ENCODE measurements around the gene EIF3C.
"Not testable (repeated sequence)": the region's sequence is repeated elsewhere in the genome, so short reads cannot be mapped to it uniquely, and the experiment has no call there.

Gene EIF3C, protein sequence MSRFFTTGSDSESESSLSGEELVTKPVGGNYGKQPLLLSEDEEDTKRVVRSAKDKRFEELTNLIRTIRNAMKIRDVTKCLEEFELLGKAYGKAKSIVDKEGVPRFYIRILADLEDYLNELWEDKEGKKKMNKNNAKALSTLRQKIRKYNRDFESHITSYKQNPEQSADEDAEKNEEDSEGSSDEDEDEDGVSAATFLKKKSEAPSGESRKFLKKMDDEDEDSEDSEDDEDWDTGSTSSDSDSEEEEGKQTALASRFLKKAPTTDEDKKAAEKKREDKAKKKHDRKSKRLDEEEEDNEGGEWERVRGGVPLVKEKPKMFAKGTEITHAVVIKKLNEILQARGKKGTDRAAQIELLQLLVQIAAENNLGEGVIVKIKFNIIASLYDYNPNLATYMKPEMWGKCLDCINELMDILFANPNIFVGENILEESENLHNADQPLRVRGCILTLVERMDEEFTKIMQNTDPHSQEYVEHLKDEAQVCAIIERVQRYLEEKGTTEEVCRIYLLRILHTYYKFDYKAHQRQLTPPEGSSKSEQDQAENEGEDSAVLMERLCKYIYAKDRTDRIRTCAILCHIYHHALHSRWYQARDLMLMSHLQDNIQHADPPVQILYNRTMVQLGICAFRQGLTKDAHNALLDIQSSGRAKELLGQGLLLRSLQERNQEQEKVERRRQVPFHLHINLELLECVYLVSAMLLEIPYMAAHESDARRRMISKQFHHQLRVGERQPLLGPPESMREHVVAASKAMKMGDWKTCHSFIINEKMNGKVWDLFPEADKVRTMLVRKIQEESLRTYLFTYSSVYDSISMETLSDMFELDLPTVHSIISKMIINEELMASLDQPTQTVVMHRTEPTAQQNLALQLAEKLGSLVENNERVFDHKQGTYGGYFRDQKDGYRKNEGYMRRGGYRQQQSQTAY

DNA sequence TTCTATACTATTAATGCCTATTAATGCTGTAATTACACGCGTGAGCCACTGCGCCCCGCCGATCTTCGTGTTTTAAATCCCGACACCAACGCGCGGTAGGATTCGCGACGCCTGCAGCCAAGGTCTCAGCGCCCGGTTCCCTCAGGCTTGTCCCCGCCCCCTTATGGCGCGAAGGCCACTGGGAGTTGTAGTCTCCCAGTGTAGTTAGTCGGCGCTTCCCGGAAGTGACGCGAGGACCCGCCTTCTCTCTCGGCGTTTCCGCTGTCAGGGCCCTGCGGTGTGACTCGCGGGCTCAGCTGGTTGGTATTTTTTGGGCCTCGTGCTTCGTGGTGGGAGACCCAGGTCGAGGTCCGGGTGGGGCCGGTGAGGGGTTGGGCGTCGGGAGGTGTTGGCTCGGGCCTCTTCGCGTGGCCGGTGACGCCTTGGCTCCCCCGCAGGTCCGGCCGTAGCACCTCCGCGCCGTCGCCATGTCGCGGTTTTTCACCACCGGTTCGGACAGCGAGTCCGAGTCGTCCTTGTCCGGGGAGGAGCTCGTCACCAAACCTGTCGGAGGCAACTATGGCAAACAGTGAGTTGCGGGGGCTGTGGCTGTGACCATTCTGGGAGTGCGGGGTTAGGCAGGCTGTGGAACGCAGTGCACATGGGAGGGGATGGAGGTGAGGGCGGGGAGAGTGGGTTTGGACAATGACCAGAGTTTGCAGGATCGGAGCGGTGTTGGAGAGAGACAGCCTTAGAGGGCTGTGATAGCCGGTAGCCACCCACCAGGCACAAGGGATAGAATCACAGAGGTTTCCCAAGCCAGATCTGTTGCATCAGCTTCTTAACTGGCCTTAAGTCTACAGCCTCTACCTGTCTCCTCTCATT lies at the start of gene EIF3C:
TSS of gene EIF3C (plus strand) at position 245 of the 864 bp plus-strand sequence. CDS start at position 468, 223 bp downstream.
- not testable (repeated sequence) for DNase-seq

DNA sequence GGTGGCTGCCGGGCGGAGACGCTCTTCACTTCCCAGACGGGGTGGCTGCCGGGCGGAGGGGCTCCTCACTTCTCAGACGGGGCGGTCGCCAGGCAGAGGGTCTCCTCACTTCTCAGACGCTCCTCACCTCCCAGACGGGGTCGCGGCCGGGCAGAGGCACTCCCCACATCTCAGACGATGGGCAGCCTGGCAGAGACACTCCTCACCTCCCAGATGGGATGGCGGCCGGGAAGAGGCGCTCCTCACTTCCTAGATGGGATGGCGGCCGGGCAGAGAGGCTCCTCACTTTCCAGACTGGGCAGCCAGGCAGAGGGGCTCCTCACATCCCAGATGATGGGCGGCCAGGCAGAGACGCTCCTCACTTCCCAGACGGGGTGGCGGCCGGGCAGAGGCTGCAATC lies 45.0 kb upstream of the EIF3C start:
- DNase-seq: not testable (repeated sequence)

DNA sequence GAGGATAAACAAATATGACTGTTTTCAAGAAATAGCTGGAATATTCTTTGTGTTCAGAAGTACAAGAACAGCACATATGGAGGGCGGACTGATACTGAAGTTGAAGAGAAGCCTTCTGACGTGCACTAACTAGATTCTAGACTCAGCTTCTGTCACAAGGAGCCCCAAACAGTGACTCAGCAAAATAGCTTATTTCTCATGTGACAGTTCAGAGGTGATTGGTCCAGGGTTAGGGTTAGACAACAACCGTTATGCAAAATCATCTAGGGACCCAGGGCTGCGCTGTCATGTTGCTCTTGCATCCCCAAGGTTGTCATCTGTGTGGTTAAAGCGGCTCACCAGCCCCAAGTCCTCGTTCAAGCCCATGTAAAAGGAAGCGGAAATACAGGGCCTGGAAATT lies 43.8 kb upstream of the EIF3C start:
- not testable (repeated sequence) for DNase-seq

- DNase-seq: not testable (repeated sequence)
Observed at GRCh38 chr16:28668199-28668598, 43.1 kb upstream of the EIF3C start.

- not testable (repeated sequence) for DNase-seq
Observed at GRCh38 chr16:28688327-28688952, 22.8 kb upstream of the EIF3C start.

DNA sequence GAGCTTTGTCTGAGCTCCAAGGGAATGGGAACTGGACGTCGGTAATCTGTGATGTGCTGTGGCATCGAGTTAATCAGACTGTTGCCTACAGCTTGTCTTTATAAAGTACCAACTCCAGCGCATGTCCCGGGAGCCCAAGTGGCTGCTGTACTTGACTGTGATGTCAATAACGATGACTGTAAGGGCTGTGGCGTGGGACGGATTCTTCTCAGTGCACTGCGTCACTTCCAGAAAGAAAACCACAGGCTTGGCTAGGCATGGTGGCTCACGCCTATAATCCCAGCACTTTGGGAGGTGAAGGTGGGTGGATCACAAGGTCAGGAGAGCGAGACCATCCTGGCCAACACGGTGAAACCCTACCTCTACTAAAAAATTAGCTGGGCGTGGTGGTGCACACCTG lies 21.8 kb upstream of the EIF3C start:
- DNase-seq: not testable (repeated sequence)

GRCh38 chr16:28691722-28692121 lies 19.5 kb upstream of the EIF3C start:
- DNase-seq: not testable (repeated sequence)

DNA sequence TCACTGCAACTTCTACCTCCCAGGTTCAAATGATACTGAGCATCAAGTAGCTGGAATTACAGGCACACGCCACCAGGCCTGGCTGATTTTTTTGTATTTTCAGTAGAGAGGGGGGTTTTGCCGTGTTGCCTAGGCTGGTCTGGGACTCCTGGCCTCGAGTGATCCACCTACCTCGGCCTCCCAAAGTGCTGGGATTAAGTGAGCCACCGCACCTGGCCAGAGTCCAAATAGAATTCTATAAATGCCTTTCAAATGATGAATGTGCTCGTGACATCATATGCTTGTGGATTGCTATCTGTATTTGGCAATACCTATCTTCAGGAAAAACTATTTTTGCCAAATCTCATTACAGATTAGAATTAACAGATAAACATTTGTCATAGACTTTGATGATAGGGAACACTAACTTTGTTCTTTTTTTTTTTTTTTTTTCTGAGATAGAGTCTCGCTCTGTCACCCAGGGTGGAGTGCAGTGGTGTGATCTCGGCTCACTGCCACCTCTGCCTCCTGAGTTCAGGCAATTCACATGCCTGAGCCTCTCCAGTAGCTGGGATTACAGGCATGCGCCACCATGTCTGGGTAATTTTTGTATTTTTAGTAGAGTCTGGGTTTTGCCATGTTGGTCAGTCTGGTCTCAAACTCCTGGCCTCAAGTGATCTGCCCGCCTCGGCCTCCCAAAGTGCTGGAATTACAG lies 17.9 kb upstream of the EIF3C start:
- DNase-seq: not testable (repeated sequence)

GRCh38 chr16:28699792-28700191 lies 11.5 kb upstream of the EIF3C start:
- DNase-seq: not testable (repeated sequence)

- not testable (repeated sequence) for DNase-seq
Observed at GRCh38 chr16:28700349-28700748, 10.9 kb upstream of the EIF3C start.

- not testable (repeated sequence) for DNase-seq
Observed at GRCh38 chr16:28701384-28701783, 9.9 kb upstream of the EIF3C start.

DNA sequence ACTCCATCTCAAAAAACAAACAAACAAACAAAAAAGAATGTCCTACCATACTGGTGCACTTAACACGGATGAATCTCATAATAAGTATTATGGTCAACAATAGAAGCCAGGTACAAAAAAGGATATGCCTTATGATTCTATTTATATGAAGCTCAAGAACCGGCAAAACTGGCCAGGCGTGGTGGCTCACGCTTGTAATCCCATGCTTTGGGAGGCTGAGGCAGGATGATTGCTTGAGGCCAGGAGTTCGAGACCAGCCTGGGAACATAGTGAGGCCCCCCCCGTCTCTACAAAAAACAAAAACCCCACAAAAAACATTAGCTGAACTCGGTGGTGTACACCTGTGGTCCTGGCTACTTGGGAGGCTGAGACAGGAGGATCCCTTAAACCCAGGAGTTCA lies 7.0 kb upstream of the EIF3C start:
- DNase-seq: not testable (repeated sequence)

DNA sequence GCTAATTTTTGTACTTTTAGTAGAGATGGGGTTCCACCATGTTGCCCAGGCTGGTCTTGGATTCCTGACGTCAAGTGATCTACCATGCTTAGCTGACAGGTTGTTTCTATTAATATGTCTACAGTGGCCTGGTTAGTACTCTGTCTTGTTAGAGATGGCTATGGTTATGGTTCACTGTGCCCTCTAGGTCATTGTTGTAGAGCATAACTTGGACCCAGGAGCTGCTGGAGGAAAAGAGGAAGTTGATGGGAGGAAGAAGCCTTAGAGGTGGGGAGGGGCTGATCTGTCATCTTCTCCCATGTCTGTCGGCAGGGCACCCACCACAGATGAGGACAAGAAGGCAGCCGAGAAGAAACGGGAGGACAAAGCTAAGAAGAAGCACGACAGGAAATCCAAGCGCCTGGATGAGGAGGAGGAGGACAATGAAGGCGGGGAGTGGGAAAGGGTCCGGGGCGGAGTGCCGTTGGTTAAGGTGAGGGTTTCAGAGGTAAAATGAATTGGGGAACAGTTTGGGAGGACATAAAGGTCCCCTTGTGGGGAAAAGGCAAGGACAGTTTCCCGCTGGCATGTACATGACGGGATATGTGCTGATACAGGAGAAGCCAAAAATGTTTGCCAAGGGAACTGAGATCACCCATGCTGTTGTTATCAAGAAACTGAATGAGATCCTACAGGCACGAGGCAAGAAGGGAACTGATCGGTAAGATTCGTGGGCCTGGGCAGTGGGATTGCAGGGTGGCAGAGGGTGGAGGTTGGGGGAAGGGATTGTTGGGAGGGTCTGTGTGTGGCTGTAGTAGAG lies 11.8 kb downstream of the EIF3C start:
- DNase-seq: not testable (repeated sequence)

DNA sequence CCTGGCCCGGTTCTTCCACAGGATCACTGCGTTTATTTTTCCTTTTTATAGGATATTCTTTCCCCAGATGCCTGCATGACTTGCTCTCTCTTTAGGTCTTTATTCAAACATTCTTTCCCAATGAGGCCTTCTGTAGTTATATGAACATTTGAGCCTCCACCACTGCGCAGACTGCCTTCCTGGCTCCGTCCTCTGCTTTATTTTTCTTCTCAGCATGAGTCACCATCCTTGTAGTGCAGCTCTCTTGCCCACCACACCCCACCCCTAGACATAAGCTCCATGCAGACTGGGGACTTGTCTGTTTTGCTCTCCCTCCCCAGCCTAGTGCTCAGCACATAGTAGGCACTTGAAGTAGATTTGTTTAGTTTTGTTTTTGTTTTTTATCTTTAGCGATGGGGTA lies 20.0 kb downstream of the EIF3C start:
- not testable (repeated sequence) for DNase-seq

DNA sequence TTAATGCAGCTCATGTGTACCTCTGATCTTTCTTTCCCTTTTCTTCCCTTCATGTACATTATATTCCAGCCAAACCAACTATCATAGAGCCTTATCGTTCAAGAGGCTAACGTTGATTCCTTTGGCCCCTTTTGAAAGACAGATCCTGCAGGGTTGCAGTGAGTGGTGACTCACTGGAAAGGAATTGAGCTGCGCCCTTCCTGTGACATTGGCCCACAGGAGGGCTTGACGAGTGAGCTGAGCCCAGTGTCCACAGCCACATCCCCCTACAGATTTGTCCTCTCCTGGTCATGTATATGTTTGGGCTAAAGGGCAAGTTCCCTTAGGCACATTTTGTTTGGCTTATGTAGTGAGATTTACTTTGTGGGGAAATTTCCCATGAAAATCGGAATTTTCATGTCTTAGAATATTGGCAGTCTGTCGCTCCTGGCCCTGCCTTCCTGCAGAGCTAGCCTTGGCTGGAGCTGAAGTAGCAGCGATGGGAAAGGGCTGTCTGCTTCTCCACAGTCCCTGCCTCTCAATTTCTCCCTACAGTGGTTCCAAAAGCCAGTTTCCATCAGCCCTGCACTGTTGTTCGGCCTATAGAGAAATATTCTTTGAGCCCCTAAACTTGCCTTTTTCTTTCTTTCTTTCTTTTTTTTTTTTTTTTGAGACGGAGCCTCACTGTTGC lies 21.3 kb downstream of the EIF3C start:
- DNase-seq: not testable (repeated sequence)

GRCh38 chr16:28739787-28740186 lies 28.5 kb downstream of the EIF3C start:
- not testable (repeated sequence) for DNase-seq

- not testable (repeated sequence) for DNase-seq
Observed at GRCh38 chr16:28740631-28741030, 29.4 kb downstream of the EIF3C start.

DNA sequence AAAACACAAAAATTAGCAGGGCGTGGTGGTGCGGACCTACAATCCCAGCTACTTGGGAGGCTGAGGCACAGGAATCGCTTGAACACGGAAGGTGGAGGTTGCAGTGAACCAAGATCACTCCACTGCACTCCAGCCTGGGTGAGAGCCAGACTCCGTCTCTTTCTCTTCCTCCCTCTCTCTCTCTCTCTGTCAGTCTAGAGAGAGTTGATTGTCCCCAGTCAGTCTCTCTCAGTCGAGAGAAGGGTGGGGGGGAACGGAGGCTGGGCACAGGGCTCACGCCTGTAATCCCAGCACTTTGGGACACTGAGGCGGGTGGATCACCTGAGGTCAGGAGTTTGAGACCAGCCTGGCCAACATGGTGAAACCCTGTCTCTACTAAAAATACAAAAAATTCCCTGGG lies 30.0 kb downstream of the EIF3C start:
- DNase-seq: not testable (repeated sequence)

DNA sequence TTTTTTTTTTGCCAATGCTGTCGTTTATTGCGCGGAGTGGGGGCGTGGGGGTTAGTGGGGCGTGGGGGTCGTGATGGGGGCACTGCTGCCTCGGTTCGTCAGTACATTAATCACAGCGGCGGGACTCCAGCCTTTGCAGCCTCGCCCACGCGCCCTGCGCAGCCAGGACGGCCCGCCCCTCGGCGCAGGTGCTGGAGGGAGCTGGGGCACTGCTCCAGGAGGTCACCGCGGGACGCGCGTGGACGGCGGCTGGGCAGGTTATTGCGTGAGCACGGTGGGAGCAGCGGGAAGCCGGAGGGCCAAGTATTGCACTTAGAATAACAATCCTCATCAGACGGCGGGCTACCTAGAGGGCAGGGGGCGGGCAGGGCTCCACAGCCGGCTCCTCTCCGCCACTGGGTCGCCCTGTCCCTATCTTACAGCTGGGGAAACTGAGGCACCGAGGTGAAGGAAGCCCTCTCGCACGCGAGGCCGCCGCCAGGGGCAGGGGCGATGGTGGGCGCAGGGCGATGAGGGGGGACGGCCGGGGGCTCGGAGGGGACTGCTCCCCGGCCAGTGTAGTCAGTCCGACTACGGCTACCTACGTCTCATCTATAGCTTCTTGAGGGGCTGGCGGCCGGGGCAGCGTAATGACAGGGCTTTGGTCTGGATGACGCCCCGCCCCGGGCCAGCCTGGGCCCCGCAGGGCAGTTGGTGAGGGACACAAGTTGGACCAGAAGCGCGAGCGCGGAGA lies 35.5 kb downstream of the EIF3C start:
- not testable (repeated sequence) for DNase-seq

Data from activated naive CD4-positive, alpha-beta T cell treated with Interleukin-2 at 50 U/mL for 16 hours (primary cell).